Measurements from ENCODE around the gene ROBO2.

Gene ROBO2

DNA sequence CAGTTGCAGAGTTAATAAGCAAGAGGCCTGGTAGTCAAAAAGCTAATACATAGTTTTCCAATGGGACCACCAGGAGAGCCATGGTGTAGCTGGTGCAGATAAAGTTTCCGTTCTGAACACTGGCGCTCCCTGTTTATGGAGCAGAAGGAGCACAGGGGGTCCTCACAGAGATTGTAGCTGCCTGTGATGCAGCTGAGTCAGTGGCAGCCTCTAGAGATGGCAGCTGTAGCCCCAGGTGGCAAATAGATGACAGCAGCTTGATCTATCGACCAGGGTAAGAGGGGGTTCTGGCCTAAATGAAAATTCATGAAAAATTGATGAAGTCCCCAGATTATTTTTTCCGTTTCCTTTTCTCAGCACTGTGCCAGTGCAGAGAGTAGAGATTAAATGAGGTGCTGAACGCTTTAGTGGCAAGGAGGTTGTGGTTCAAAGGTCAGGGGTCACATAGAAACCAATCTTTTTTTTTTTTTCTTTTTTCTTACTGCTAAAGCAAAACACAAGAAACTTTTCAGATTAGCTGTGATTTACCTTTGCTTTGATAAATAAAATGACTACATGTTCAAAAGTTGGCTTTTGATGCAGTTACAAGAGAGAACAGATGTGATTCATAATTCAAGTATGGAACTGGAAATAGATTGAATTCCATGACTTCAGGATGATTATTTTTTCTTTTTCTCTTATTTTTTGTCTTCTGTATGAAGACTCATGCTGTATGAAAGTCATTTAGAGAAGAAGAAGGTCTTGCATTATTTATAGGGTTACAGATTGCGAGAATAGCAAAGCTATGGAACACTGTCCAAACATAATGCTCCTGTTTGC, 63.3 kb downstream of the ROBO2 start:
- no peak for TF ChIP-seq ZFX (IDR thresholded peaks at IDR 0.05; ENCODE audit: borderline replicate concordance)
- TF ChIP-seq, protein P1, sequence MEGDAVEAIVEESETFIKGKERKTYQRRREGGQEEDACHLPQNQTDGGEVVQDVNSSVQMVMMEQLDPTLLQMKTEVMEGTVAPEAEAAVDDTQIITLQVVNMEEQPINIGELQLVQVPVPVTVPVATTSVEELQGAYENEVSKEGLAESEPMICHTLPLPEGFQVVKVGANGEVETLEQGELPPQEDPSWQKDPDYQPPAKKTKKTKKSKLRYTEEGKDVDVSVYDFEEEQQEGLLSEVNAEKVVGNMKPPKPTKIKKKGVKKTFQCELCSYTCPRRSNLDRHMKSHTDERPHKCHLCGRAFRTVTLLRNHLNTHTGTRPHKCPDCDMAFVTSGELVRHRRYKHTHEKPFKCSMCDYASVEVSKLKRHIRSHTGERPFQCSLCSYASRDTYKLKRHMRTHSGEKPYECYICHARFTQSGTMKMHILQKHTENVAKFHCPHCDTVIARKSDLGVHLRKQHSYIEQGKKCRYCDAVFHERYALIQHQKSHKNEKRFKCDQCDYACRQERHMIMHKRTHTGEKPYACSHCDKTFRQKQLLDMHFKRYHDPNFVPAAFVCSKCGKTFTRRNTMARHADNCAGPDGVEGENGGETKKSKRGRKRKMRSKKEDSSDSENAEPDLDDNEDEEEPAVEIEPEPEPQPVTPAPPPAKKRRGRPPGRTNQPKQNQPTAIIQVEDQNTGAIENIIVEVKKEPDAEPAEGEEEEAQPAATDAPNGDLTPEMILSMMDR (IDR thresholded peaks at IDR 0.05) = no peak
- H3K27ac ChIP-seq = no peak overlapping the region

DNA sequence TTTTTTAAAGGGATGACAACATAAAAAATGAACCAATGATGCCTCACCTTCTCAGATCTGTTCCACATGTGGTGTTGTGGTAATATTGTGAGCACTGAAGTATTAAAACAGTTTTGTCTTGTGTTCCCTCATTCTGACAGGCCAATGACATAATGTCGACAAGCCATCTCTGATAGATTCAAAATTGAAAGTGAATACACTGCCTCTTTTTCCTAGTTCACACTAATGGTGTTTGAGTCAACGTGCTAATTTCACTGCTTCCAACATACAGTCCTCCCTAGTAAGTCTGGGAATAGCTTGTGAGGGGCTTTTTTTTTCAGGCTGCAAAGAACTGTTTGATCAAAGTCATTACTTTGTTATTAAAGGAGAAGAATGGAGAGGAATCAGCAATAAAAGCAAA, 82.8 kb downstream of the ROBO2 start:
- no peak for TF ChIP-seq ZFX (IDR thresholded peaks at IDR 0.05; ENCODE audit: borderline replicate concordance)
- TF ChIP-seq, protein P1 (IDR thresholded peaks at IDR 0.05) = no peak
- no peak overlapping the region for H3K27ac ChIP-seq

GRCh38 chr3:77125966-77126365, 86.1 kb downstream of the ROBO2 start:
- no peak overlapping the region for H3K27ac ChIP-seq
- no peak for TF ChIP-seq ZFX (IDR thresholded peaks at IDR 0.05; ENCODE audit: borderline replicate concordance)
- TF ChIP-seq, protein P1 (IDR thresholded peaks at IDR 0.05) = no peak

GRCh38 chr3:77134769-77135168, 94.9 kb downstream of the ROBO2 start:
- H3K27ac ChIP-seq = no peak overlapping the region
- TF ChIP-seq ZFX (IDR thresholded peaks at IDR 0.05; ENCODE audit: borderline replicate concordance) = no peak
- TF ChIP-seq, protein P1 (IDR thresholded peaks at IDR 0.05) = no peak

- H3K27ac ChIP-seq = no peak overlapping the region
- TF ChIP-seq, protein P1 (IDR thresholded peaks at IDR 0.05) = no peak
- TF ChIP-seq ZFX (IDR thresholded peaks at IDR 0.05; ENCODE audit: borderline replicate concordance) = no peak
These were observed 97.7 kb downstream of the ROBO2 start for GRCh38 chr3:77137559-77137958.

GRCh38 chr3:77139624-77140023, 99.7 kb downstream of the ROBO2 start:
- TF ChIP-seq, protein P1 (IDR thresholded peaks at IDR 0.05) = no peak
- TF ChIP-seq ZFX (IDR thresholded peaks at IDR 0.05; ENCODE audit: borderline replicate concordance) = no peak

GRCh38 chr3:77141423-77141822, 101.5 kb downstream of the ROBO2 start:
- no peak overlapping the region for H3K27ac ChIP-seq
- TF ChIP-seq, protein P1 (IDR thresholded peaks at IDR 0.05) = no peak
- no peak for TF ChIP-seq ZFX (IDR thresholded peaks at IDR 0.05; ENCODE audit: borderline replicate concordance)

More at GRCh38 chr3:77139624-77140023, 99.7 kb downstream of the ROBO2 start:
- H3K27ac ChIP-seq = no peak overlapping the region

Measured in 22Rv1 (cell line).